Neural cell (in vitro differentiated cells): Measurements from ENCODE around the gene EFTUD2. TPM values are rescaled to one million over a fixed set of nuclear protein-coding genes. Genes with fewer than 3 reads are reported as not detected.

Experiments used
- H2AFZ ChIP-seq: fragments of 200-600, 300-800 bp; sonication (generic), shearing (Covaris generic); 2 replicates; pipeline ENCODE4 v1.6.0; 2014; ENCODE audit warnings: low read depth, mild to moderate bottlenecking, antibody characterized with exemption, low read length, moderate library complexity
- H3F3A ChIP-seq: fragments of 200-600 bp; shearing (Covaris generic); 2 replicates; pipeline ENCODE4 v1.6.1; 2016; ENCODE audit warnings: mild to moderate bottlenecking, moderate library complexity, mixed read lengths, antibody characterized with exemption, low read length; ENCODE audit not compliant: insufficient read depth, poor library complexity, severe bottlenecking
- H3K27ac ChIP-seq: fragments of 200-600, 300-800 bp; sonication (generic), shearing (Covaris generic); 2 replicates; pipeline ENCODE4 v1.5.1; 2014; ENCODE audit warnings: mild to moderate bottlenecking, low read length, moderate library complexity
- H3K27me3 ChIP-seq: fragments of 300-800, 200-600 bp; sonication (generic), shearing (Covaris generic); 2 replicates; pipeline ENCODE4 v1.6.0; 2014; ENCODE audit warnings: mild to moderate bottlenecking, low read depth, low read length, moderate library complexity; ENCODE audit not compliant: insufficient read depth
- H3K36me3 ChIP-seq: fragments of 300-800, 200-600 bp; sonication (generic), shearing (Covaris generic); 2 replicates; pipeline ENCODE4 v1.5.1; 2014; ENCODE audit warnings: mild to moderate bottlenecking, antibody characterized with exemption, low read length, moderate library complexity; ENCODE audit not compliant: insufficient read depth
- H3K4me2 ChIP-seq: fragments of 300-800, 200-600 bp; sonication (generic), shearing (Covaris generic); 2 replicates; pipeline ENCODE4 v1.6.0; 2014; ENCODE audit warnings: mild to moderate bottlenecking, low read length
- H3K4me3 ChIP-seq: fragments of 300-800, 200-600 bp; sonication (generic), shearing (Covaris generic); 2 replicates; pipeline ENCODE4 v1.5.1; 2014; ENCODE audit warnings: mild to moderate bottlenecking, low read length, moderate library complexity
- H3K79me2 ChIP-seq: fragments of 200-600 bp; shearing (Covaris generic); replicated peaks from 2 replicates; pipeline ENCODE4 v1.6.0; 2014; ENCODE audit warnings: mild to moderate bottlenecking, low read length, moderate library complexity; ENCODE audit not compliant: insufficient read depth
- H3K9ac ChIP-seq: fragments of 300-800, 200-600 bp; sonication (generic), shearing (Covaris generic); 2 replicates; pipeline ENCODE4 v1.6.1; 2016; ENCODE audit warnings: mild to moderate bottlenecking, low read length, mixed read lengths
- H3K9me2 ChIP-seq: fragments of 200-600 bp; shearing (Covaris generic); 2 replicates; pipeline ENCODE4 v1.6.1; 2016; ENCODE audit warnings: mild to moderate bottlenecking, low read length, mixed read lengths; ENCODE audit not compliant: insufficient read depth
- H3K9me3 ChIP-seq: fragments of 200-600, 300-800 bp; sonication (generic), shearing (Covaris generic); 2 replicates; pipeline ENCODE4 v1.6.1; 2016; ENCODE audit warnings: mild to moderate bottlenecking, mixed run types, low read length, moderate library complexity, mixed read lengths
- H4K20me1 ChIP-seq: fragments of 200-600 bp; shearing (Covaris generic); 2 replicates; pipeline ENCODE4 v1.6.1; 2016; ENCODE audit warnings: mild to moderate bottlenecking, mixed run types; ENCODE audit not compliant: insufficient read depth
- EP300 ChIP-seq: fragments of 450-650 bp; conservative IDR thresholded peaks from 2 replicates; pipeline ENCODE4 v1.6.1; 2014; ENCODE audit warnings: antibody characterized with exemption, mild to moderate bottlenecking, moderate library complexity; ENCODE audit not compliant: poor library complexity, severe bottlenecking
- EZH2 ChIP-seq: fragments of 200-600, 300-800 bp; shearing (Covaris generic), sonication (generic); IDR thresholded peaks from 2 replicates; pipeline ENCODE4 v1.6.1; 2014; ENCODE audit warnings: antibody characterized with exemption, low read length, borderline replicate concordance, mild to moderate bottlenecking; ENCODE audit not compliant: insufficient read depth, poor library complexity, severe bottlenecking
- POLR2AphosphoS5 ChIP-seq: IDR thresholded peaks from 2 replicates; pipeline ENCODE4 v1.6.1; 2012
- RAD21 ChIP-seq: fragments of 450-650 bp; conservative IDR thresholded peaks from 2 replicates; pipeline ENCODE4 v1.6.1; 2014; ENCODE audit warnings: antibody characterized with exemption, mild to moderate bottlenecking, moderate library complexity
- SMC3 ChIP-seq: fragments of 450-650 bp; conservative IDR thresholded peaks from 2 replicates; pipeline ENCODE4 v1.6.1; 2014; ENCODE audit warnings: antibody characterized with exemption, mild to moderate bottlenecking, moderate library complexity; ENCODE audit not compliant: poor library complexity
- TAF1 ChIP-seq: IDR thresholded peaks from 2 replicates; pipeline ENCODE4 v1.6.1; 2012; ENCODE audit warnings: low read depth
- polyA plus RNA-seq: library from polyadenylated mRNA; depleted of rRNA; stranded (reverse); fragments of >200 nt; gene quantifications from 2 replicates; pipeline ENCODE4 v1.2.3, GENCODE V29; 2014
- TF ChIP-seq, protein P1 (sequence below): fragments of 450-650 bp; IDR thresholded peaks from 2 replicates; pipeline ENCODE4 v1.5.1; 2014; ENCODE audit warnings: antibody characterized with exemption, mild to moderate bottlenecking, moderate library complexity; ENCODE audit not compliant: poor library complexity, severe bottlenecking
- TF ChIP-seq, protein P2 (sequence below): IDR thresholded peaks from 2 replicates; pipeline ENCODE4 v1.6.1; 2012; ENCODE audit warnings: borderline replicate concordance

Gene EFTUD2
- polyA plus RNA-seq, 1 donor from 2014 or later = 69.4 TPM

DNA sequence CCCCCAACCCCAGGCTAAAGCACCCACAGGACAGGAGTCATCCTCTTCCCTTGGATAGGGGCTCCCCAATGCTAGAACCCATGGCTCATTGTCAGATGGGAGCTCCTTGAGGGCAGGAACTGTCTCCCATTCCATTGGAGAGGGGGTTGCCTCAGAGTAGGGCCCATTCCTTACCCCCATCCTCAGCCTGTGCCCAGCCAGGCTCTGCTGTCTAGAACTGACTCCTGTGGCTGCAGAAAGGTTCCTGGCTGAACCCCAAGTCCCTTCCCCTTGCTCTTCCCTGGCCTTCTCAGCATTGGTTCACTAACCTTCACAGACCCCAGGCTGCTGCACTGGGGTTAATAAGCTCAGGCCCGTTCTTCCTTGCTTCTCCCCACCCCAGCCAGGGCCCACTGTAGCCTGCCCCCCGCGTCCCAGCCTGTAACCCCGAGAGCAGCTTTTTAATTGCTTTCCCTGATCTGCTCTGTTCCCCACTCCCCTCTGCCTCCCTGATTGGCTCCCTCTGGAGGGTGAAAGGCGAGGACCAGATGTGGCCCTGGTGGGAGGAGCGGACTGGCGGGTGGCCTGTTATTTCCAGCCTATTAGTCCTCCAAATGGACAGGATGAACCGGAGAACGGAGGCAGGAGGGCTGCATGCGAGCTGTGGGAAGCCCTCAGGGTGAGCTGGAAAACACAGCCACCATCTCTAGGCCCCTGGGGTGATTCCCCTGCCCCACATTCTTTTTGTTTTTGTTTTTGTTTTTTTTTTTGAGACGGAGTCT lies 22.1 kb upstream of the EFTUD2 start:
- Histone ChIP-seq H3K79me2 (no peaks in the 10 kb centered on the region), H3K4me3 (no peak overlapping the region), H3K36me3 (no peaks in the 10 kb centered on the region), H3K9ac (no peak overlapping the region), H3K27ac (no peak overlapping the region), H3K4me2 (no peak overlapping the region), H3K27me3 (no peaks in the 10 kb centered on the region), H2AFZ (no peak overlapping the region), H3K9me3 (no peaks in the 10 kb centered on the region), H4K20me1 (no peaks in the 10 kb centered on the region), H3F3A (no peaks in the 10 kb centered on the region), H3K9me2 (no peaks in the 10 kb centered on the region)
- TF ChIP-seq RAD21 (no peak), POLR2AphosphoS5 (no peak), SMC3 (no peak), TAF1 (no peak), EZH2 (no peak), EP300 (no peak)
- TF ChIP-seq, protein P1, sequence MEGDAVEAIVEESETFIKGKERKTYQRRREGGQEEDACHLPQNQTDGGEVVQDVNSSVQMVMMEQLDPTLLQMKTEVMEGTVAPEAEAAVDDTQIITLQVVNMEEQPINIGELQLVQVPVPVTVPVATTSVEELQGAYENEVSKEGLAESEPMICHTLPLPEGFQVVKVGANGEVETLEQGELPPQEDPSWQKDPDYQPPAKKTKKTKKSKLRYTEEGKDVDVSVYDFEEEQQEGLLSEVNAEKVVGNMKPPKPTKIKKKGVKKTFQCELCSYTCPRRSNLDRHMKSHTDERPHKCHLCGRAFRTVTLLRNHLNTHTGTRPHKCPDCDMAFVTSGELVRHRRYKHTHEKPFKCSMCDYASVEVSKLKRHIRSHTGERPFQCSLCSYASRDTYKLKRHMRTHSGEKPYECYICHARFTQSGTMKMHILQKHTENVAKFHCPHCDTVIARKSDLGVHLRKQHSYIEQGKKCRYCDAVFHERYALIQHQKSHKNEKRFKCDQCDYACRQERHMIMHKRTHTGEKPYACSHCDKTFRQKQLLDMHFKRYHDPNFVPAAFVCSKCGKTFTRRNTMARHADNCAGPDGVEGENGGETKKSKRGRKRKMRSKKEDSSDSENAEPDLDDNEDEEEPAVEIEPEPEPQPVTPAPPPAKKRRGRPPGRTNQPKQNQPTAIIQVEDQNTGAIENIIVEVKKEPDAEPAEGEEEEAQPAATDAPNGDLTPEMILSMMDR = no peak

DNA sequence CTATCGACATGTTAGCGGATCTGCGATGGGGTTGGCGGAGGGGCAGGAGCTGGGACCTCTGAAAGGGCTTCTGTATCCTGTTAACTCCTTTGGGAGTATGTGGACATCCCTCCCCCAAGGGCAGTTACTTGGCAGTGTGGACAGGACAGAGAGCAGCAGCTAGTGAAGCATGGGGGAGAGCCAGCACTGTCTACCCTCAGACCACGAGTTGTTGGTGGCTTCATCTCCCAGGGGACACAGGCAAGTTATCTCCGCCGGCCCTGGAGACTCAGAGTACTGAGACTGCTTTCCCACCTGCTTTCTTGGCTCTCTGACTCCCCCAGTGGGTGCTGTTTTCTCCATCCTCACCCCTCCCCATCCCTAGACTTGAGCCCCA lies 21.3 kb upstream of the EFTUD2 start:
- TF ChIP-seq TAF1 (no peak), EZH2 (no peak), EP300 (no peak)
- TF ChIP-seq, protein P2, sequence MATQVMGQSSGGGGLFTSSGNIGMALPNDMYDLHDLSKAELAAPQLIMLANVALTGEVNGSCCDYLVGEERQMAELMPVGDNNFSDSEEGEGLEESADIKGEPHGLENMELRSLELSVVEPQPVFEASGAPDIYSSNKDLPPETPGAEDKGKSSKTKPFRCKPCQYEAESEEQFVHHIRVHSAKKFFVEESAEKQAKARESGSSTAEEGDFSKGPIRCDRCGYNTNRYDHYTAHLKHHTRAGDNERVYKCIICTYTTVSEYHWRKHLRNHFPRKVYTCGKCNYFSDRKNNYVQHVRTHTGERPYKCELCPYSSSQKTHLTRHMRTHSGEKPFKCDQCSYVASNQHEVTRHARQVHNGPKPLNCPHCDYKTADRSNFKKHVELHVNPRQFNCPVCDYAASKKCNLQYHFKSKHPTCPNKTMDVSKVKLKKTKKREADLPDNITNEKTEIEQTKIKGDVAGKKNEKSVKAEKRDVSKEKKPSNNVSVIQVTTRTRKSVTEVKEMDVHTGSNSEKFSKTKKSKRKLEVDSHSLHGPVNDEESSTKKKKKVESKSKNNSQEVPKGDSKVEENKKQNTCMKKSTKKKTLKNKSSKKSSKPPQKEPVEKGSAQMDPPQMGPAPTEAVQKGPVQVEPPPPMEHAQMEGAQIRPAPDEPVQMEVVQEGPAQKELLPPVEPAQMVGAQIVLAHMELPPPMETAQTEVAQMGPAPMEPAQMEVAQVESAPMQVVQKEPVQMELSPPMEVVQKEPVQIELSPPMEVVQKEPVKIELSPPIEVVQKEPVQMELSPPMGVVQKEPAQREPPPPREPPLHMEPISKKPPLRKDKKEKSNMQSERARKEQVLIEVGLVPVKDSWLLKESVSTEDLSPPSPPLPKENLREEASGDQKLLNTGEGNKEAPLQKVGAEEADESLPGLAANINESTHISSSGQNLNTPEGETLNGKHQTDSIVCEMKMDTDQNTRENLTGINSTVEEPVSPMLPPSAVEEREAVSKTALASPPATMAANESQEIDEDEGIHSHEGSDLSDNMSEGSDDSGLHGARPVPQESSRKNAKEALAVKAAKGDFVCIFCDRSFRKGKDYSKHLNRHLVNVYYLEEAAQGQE = no peak
- Histone ChIP-seq H3K79me2 (no peaks in the 10 kb centered on the region), H3K4me2 (no peak overlapping the region), H2AFZ (no peak overlapping the region), H3F3A (no peaks in the 10 kb centered on the region), H3K27ac (no peak overlapping the region), H3K27me3 (no peaks in the 10 kb centered on the region), H3K36me3 (no peaks in the 10 kb centered on the region), H3K9ac (no peak overlapping the region), H4K20me1 (no peaks in the 10 kb centered on the region), H3K9me2 (no peaks in the 10 kb centered on the region), H3K4me3 (no peak overlapping the region), H3K9me3 (no peaks in the 10 kb centered on the region)
